ENCODE measurements around the gene NOD2. TPM values are rescaled to one million over a fixed set of nuclear protein-coding genes. Genes with fewer than 3 reads are reported as not detected.

The NOD2 gene
- total and polyA plus RNA-seq, 2 of the 13 experiments (the other 11 are each of a cell fraction or from before 2014, with no cell fraction given) = 0.27 to 0.81 TPM

DNA sequence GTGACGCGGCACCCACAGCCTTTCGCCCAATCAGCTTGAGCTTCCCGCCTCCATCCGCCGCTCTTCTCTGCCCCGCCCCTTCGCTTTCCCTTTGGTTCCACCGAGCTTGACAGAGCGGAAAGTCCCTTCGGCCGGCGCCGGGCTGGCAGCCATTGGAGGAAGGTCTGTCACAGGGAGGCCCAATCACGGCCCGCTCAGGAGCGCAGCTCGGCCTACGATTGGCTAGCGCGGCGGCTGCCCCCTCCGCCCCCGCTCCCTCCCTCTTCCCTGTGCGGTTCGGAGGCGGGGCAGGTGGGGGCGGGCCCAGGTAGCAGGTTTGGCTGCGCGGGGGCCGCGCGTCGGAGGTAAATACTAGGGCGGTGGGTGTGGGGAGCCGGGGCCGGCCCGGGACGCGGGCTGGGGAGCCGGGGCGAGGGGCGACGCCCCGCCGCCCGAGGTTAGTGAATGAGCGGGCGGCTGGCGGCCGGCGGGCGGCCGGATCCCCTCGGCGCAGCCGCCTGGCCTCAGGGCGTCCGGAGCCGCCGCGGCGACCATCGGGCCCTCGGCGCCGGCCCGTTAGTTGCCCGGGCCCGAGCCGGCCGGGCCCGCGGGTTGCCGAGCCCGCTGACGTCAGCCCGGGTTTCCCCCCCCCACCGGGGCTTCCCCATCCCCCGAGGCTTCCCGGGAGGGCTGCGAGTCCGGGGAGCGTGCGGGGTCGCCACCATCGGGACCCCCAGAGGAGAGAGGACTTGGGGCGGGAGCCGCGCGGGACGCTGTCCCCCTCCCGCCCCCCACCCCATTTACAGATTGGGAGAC is 48.6 kb downstream of the NOD2 start, which contains the start of gene CYLD (continued):
- TF ChIP-seq, protein P1, sequence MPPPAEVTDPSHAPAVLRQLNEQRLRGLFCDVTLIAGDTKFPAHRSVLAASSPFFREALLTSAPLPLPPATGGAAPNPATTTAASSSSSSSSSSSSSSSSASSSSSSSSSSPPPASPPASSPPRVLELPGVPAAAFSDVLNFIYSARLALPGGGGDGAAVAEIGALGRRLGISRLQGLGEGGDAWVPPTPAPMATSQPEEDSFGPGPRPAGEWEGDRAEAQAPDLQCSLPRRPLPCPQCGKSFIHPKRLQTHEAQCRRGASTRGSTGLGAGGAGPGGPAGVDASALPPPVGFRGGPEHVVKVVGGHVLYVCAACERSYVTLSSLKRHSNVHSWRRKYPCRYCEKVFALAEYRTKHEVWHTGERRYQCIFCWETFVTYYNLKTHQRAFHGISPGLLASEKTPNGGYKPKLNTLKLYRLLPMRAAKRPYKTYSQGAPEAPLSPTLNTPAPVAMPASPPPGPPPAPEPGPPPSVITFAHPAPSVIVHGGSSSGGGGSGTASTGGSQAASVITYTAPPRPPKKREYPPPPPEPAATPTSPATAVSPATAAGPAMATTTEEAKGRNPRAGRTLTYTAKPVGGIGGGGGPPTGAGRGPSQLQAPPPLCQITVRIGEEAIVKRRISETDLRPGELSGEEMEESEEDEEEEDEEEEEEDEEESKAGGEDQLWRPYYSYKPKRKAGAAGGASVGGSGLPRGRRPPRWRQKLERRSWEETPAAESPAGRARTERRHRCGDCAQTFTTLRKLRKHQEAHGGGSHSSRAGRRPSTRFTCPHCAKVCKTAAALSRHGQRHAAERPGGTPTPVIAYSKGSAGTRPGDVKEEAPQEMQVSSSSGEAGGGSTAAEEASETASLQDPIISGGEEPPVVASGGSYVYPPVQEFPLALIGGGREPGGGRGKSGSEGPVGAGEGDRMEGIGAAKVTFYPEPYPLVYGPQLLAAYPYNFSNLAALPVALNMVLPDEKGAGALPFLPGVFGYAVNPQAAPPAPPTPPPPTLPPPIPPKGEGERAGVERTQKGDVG (CRISPR knock-in tag; IDR thresholded peaks at IDR 0.05; ENCODE audit: borderline replicate concordance) = no peak
- TF ChIP-seq ARID4A (CRISPR knock-in tag; IDR thresholded peaks at IDR 0.05; ENCODE audit: borderline replicate concordance) = peak; percentile 97
- peak; percentile 91 for TF ChIP-seq ASH2L (IDR thresholded peaks at IDR 0.05; ENCODE audit: insufficient read length, low read depth, low read length)
- TF ChIP-seq RNF2 (conservative IDR thresholded peaks at IDR 0.05; ENCODE audit: low read depth) = no peak
- TF ChIP-seq GABPB1 (CRISPR knock-in tag; IDR thresholded peaks at IDR 0.05) = peak; percentile 95
- peak; percentile 85; the same call in 1 of the 2 replicates for TF ChIP-seq ZNF777 (CRISPR knock-in tag; IDR thresholded peaks at IDR 0.05)
- TF ChIP-seq, protein P2, sequence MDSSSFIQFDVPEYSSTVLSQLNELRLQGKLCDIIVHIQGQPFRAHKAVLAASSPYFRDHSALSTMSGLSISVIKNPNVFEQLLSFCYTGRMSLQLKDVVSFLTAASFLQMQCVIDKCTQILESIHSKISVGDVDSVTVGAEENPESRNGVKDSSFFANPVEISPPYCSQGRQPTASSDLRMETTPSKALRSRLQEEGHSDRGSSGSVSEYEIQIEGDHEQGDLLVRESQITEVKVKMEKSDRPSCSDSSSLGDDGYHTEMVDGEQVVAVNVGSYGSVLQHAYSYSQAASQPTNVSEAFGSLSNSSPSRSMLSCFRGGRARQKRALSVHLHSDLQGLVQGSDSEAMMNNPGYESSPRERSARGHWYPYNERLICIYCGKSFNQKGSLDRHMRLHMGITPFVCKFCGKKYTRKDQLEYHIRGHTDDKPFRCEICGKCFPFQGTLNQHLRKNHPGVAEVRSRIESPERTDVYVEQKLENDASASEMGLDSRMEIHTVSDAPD (CRISPR knock-in tag; IDR thresholded peaks at IDR 0.05) = no peak
- no peak for TF ChIP-seq ATF3 (CRISPR knock-in tag; IDR thresholded peaks at IDR 0.05)
- TF ChIP-seq KLF16 (CRISPR knock-in tag; IDR thresholded peaks at IDR 0.05) = peak in 1 of 2 experiments; percentile 93; a peak in 2 of 4 replicates
- 0 out of 2 replicates have a peak, but pooled peaks have one; percentile 10 for TF ChIP-seq MEIS1 (CRISPR knock-in tag; IDR thresholded peaks at IDR 0.05; ENCODE audit: borderline replicate concordance)
- no peak for TF ChIP-seq ZNF562 (CRISPR knock-in tag; IDR thresholded peaks at IDR 0.05; ENCODE audit: borderline replicate concordance)
- peak; percentile 99 for TF ChIP-seq ZMYM4 (CRISPR knock-in tag; IDR thresholded peaks at IDR 0.05)
- TF ChIP-seq ZNF367 (CRISPR knock-in tag; IDR thresholded peaks at IDR 0.05; ENCODE audit: borderline replicate concordance) = no peak; the same call in 1 of the 2 replicates
- no peak for TF ChIP-seq ZNF570 (CRISPR knock-in tag; IDR thresholded peaks at IDR 0.05; ENCODE audit: borderline replicate concordance)
- TF ChIP-seq HMG20A (CRISPR knock-in tag; IDR thresholded peaks at IDR 0.05; ENCODE audit: borderline replicate concordance) = no peak
- no peak for TF ChIP-seq MATR3 (CRISPR knock-in tag; IDR thresholded peaks at IDR 0.05)
- no peak for TF ChIP-seq EP300 (IDR thresholded peaks at IDR 0.05; ENCODE audit: low read depth in 2 of 2, low read length in 2 of 2)
- no peak for TF ChIP-seq EP300 (CRISPR knock-in tag; IDR thresholded peaks at IDR 0.05; ENCODE audit: borderline replicate concordance)
- peak; percentile 45; the same call in 1 of the 2 replicates for TF ChIP-seq DMAP1 (CRISPR knock-in tag; IDR thresholded peaks at IDR 0.05)
- no peak for TF ChIP-seq SNAI1 (CRISPR knock-in tag; IDR thresholded peaks at IDR 0.05; ENCODE audit: borderline replicate concordance)

Measured in HepG2 (cell line).